GM12874 (cell line): ENCODE data around the gene PEX14.

Experiments used
- TF ChIP-seq, protein P1 (sequence below): IDR thresholded peaks from 2 replicates; pipeline ENCODE4 v1.5.1; 2011; ENCODE audit warnings: low read depth, mild to moderate bottlenecking, control low read depth, low read length, moderate library complexity; ENCODE audit not compliant: insufficient read depth

PEX14 gene

DNA sequence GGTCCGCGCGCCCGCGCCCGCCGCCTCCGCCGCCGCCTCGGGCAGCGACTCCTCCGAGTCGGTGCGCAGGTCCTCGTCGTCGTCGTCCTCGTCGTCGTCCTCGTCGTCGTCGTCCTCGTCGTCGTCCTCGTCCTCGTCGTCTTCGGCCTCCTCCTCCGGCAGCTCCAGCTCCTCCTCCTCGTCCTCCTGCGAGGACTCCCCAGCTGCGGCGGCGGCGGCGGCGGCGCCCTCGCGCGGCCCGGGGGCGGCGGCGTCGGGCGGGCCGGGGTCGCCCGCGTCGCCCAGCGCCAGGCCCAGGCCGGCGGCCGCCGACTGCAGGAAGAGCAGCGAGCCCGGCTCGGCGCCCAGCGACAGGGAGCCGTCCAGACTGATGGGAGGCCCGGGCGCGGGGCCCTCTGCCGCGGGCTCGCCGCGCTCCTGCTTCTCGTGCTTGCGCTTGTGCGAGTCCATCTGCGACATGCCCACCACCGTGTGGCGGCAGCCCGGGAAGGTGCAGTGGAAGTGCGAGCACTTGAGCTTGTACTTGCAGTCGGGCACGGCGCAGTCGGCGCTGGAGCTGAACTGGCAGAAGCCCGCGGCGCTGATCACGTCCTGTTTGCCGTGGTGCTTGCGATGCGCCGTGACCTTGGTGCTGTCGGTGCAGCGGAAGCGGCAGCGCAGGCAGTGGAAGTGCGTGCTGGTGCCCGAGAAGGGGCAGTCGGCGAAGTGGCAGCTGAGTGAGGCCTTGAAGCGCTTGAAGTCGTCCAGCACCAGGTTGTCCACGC lies 164.4 kb downstream of the PEX14 start:
- TF ChIP-seq, protein P1, sequence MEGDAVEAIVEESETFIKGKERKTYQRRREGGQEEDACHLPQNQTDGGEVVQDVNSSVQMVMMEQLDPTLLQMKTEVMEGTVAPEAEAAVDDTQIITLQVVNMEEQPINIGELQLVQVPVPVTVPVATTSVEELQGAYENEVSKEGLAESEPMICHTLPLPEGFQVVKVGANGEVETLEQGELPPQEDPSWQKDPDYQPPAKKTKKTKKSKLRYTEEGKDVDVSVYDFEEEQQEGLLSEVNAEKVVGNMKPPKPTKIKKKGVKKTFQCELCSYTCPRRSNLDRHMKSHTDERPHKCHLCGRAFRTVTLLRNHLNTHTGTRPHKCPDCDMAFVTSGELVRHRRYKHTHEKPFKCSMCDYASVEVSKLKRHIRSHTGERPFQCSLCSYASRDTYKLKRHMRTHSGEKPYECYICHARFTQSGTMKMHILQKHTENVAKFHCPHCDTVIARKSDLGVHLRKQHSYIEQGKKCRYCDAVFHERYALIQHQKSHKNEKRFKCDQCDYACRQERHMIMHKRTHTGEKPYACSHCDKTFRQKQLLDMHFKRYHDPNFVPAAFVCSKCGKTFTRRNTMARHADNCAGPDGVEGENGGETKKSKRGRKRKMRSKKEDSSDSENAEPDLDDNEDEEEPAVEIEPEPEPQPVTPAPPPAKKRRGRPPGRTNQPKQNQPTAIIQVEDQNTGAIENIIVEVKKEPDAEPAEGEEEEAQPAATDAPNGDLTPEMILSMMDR, result no peak

DNA sequence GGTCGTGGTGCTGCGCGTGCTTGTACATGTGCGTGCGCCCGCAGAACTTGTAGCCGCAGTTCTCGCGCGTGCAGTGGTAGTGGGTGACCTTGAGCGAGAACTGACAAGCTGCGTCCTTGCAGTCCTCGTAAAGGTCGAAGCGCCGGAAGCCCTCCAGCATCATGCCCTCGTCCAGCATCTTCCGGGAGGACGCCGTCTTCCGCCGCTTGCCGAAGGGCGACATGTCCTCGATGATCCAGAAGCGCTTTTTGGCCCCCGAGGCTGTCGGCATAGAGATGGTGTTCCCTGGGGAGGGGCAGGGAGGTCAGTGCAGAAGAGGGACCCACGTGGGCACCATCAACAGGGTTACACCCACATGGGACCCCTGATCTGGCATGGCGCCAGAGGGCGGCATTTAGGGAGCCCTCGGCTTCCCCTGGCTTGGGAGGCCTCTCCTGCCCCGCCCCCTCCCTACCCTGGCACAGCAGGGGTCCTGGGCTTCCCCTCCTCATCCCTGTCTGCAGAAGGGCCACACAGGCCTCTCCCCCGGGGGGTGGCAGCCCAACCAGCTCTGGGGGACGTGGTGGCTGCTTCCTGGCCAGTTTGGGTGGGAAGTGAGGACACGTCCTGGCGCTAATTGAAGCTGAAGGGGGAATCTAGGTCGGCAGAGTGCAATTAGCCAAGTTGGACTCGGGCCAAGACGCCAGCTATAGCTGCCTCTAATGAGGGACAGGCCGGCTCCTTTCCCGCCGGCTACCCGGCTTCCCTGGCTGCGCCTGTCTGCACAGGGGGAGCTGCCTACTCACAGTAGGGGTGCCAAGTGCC lies 165.2 kb downstream of the PEX14 start:
- TF ChIP-seq, protein P1, result no peak

DNA sequence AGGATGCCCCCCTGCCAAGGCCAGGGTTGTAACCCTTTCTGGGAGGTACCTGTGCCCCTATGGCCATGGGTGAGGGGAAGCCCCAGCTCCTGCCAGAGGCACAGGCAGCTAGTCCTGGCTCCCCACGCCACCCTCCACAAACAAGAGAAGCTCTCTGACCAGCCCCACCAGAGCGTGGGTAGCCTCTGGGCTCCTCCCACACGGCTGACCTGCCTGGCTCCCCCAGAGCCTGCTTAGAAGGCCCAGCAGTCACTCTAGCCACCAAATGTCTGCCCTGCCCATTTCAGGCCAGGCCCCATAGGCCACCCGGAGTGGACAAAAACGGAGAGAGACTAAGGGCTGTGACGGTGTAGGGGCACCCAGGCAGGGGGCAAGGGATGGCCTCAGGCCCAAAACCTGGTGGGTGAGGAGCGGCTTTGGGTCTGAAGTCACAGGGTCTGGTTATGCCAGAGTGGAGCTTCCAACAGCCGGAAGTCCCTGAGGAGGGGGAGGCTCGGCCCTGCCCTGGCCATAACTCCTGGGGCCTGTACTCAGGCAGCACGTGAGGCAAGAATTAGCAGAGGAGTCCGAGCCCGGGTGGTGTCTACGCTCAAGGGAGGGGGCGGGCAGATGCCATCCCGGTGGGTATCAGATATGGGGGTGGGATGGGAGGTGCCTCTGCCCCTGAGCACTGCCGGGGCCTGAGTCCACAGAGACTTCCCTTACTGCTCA lies 166.2 kb downstream of the PEX14 start:
- TF ChIP-seq, protein P1, result no peak

DNA sequence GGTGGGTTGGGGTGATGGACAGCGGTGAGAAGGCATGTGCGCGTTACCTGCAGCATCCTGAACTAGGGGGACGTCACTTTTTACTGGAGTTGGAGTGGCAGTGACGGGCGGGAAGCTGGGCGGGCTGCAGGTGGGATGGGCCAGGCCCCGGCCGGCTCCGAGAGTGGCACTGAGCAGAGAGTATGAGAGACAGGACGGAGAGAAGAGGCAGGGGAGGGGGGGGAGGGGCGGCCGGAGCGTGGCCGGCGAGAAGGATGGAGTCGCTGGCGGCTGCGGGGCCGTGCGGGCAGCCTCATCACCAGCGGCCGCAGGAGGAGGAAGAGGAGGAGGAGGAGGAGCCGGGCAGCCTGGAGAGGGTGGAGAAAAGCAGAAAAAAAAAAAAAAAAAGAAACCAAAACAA lies 167.2 kb downstream of the PEX14 start:
- TF ChIP-seq, protein P1, result no peak

DNA sequence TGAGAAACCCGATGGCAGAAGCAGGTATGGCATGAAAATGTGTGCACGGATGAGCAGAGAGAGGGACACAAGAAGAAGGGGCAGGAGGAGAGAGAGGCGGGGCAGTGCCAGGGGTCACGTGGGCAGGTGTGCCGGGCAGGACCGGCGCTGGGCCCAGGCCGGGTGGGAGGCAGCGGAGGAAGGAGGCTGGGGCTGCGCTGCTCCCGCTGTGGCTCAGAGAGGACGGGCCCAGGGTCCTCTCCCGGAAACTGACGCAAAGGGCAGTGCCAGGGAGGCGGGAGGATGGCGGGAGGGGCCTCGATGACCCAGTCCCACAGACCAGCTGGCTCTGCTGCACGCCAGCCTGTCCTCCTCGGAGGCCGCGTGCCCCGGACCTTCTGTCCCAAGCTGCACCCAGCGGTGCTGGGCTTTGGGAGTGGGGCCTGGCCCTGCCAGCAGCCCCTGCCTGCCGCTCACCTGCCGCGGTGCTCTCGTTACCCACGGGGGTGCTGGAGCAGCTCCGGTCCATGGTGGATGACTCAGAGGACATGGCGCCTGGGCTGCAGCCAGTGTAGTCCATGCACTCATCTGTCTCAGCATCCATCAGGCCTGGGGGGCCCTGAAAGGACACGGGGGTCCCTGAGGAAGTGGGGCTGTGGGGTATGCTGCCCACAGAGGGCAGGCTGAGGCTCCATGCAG lies 167.8 kb downstream of the PEX14 start:
- TF ChIP-seq, protein P1, result no peak

DNA sequence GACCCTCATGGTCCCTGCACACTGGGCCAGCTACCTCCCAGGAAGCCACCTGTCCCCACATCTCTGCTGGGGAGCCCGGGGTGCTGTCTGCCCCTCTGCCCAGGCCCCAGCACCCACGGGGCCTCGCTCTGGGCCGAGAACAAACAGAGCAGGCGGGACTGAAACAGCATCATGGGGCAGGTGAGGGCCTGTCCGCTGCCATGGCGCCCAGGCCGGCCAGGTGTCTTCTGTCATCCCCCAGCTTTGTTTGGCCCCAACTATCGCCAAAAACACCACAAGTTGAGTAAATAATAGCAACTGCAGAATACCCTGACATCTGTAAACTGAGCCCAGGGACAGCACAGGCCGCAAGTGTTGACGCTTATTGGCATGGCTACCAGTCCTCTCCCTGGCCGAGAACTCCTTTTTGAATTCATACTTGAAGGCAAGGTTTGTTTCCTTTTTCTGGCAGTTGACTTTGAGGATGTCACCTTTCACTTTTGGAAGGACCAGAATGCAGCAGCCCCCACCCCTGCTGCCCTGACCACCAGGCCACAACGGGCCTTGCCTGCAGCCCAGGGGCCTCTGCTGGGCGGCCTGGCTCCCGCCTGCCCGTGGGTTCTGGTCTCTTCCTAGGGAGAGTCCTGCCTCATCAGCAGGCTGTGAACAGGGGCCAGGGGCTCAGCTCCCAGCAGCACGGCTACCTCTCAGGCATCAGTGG lies 169.0 kb downstream of the PEX14 start:
- TF ChIP-seq, protein P1, result no peak
